H1 (cell line): ENCODE measurements around the gene DHX38. TPM values are rescaled to one million over a fixed set of nuclear protein-coding genes. Genes with fewer than 3 reads are reported as not detected.

Source experiments
- CTCF ChIA-PET: fragments of 300-600 bp; sonication (Branson Sonifier 250); formaldehyde crosslinking; loops from one replicate; lab custom pipeline; 2021; ENCODE audit not compliant: partially characterized antibody; lab: Charles Lee
- POLR2A ChIA-PET: fragments of 300-600 bp; sonication (Branson Sonifier 250); formaldehyde crosslinking; loops from one replicate; lab custom pipeline; 2021; ENCODE audit warnings: inconsistent platforms; ENCODE audit not compliant: partially characterized antibody; lab: Charles Lee
- DNase-seq, 2 experiments: peaks; one replicate each; pipeline versions ENCODE4 v3.0.0 to v3.0.0-alpha.2; 2010 to 2022; ENCODE audit warnings: low spot score in 2 of 2, low read depth in 1 of 2, mixed read lengths in 1 of 2
- FAIRE-seq: peaks from 2 replicates; lab custom pipeline; 2011; peaks lifted over from hg19 to GRCh38; lab: Jason Lieb, UNC
- H2AFZ ChIP-seq: 2 replicates; pipeline ENCODE4 v1.8.1; 2012; ENCODE audit warnings: low read length, inconsistent platforms
- H2AK5ac ChIP-seq: 2 replicates; pipeline ENCODE4 v1.6.1; 2013; ENCODE audit warnings: low read depth, low read length
- H2BK120ac ChIP-seq: replicated peaks from 2 replicates; pipeline ENCODE3; 2013; ENCODE audit warnings: low read depth, low read length, inconsistent platforms
- H2BK12ac ChIP-seq: 2 replicates; pipeline ENCODE4 v1.6.1; 2013; ENCODE audit warnings: low read depth, low read length
- H2BK15ac ChIP-seq: 2 replicates; pipeline ENCODE4 v1.6.1; 2013; ENCODE audit warnings: low read length
- H2BK20ac ChIP-seq: 2 replicates; pipeline ENCODE4 v1.6.1; 2013; ENCODE audit warnings: low read length
- H2BK5ac ChIP-seq: 2 replicates; pipeline ENCODE4 v1.6.1; 2013; ENCODE audit warnings: low read depth, low read length
- H3K14ac ChIP-seq: 2 replicates; pipeline ENCODE4 v1.6.1; 2013; ENCODE audit warnings: inconsistent platforms; ENCODE audit not compliant: insufficient read length
- H3K18ac ChIP-seq: 2 replicates; pipeline ENCODE4 v1.6.1; 2013; ENCODE audit warnings: low read length; ENCODE audit errors: extremely low read depth
- H3K23ac ChIP-seq: 2 replicates; pipeline ENCODE4 v1.6.1; 2013; ENCODE audit warnings: inconsistent platforms; ENCODE audit not compliant: insufficient read length
- H3K23me2 ChIP-seq: 2 replicates; pipeline ENCODE4 v1.6.1; 2013; ENCODE audit warnings: low read depth, low read length
- H3K27ac ChIP-seq: 2 replicates; pipeline ENCODE4 v1.6.1; 2011; ENCODE audit warnings: low read depth, low read length, inconsistent platforms
- H3K27me3 ChIP-seq, 4 experiments: replicated peaks in 1 of 4; 1 replicate in 1 of 4; 2 replicates in 3 of 4; pipeline versions ENCODE4 v1.6.1 to v1.8.1; 2011 to 2013; ENCODE audit warnings: low read length in 3 of 4, mild to moderate bottlenecking in 3 of 4, inconsistent platforms in 2 of 4, mixed read lengths in 2 of 4, moderate library complexity in 1 of 4; ENCODE audit not compliant: control insufficient read depth in 3 of 4, insufficient read depth in 3 of 4; ENCODE audit errors: extremely low read depth in 1 of 4
- H3K36me3 ChIP-seq, 4 experiments: 2 replicates each; pipeline versions ENCODE4 v1.6.1 to v1.8.1; 2011 to 2013; ENCODE audit warnings: mild to moderate bottlenecking in 4 of 4, low read length in 3 of 4, moderate library complexity in 2 of 4, control low read depth in 1 of 4, inconsistent platforms in 1 of 4; ENCODE audit not compliant: insufficient read depth in 4 of 4, control insufficient read depth in 2 of 4
- H3K4ac ChIP-seq: replicated peaks from 2 replicates; pipeline ENCODE3; 2013; ENCODE audit warnings: low read length, low read depth, mixed read lengths, inconsistent platforms; ENCODE audit not compliant: insufficient read length
- H3K4me1 ChIP-seq, 4 experiments: replicated peaks in 1 of 4; 1 replicate in 1 of 4; 2 replicates in 3 of 4; pipeline versions ENCODE4 v1.6.1 to v1.8.1; 2011 to 2013; ENCODE audit warnings: low read length in 3 of 4, inconsistent platforms in 2 of 4, mixed read lengths in 1 of 4; ENCODE audit not compliant: insufficient read depth in 4 of 4, control insufficient read depth in 3 of 4
- H3K4me2 ChIP-seq, 2 experiments: 2 replicates each; pipeline versions ENCODE4 v1.6.1 to v1.8.1; 2011 to 2013; ENCODE audit warnings: low read depth in 2 of 2, low read length in 2 of 2, control low read depth in 1 of 2, inconsistent platforms in 1 of 2, mild to moderate bottlenecking in 1 of 2; ENCODE audit not compliant: insufficient read depth in 1 of 2
- H3K4me3 ChIP-seq, 4 experiments: fragments of 200-600, 300-600 bp in 1 of 4; sonication (generic), shearing (Covaris generic), sonication (Bioruptor Twin) in 1 of 4; 2 replicates each; pipeline versions ENCODE4 v1.5.1 to v1.8.1; 2011 to 2016; ENCODE audit warnings: low read length in 4 of 4, low read depth in 3 of 4, control low read depth in 2 of 4, inconsistent platforms in 2 of 4, mild to moderate bottlenecking in 2 of 4, mixed read lengths in 1 of 4, moderate library complexity in 1 of 4; ENCODE audit not compliant: insufficient read depth in 2 of 4; ENCODE audit errors: extremely low read depth in 1 of 4
- H3K56ac ChIP-seq: replicated peaks from 2 replicates; pipeline ENCODE3; 2013; ENCODE audit warnings: low read depth, mild to moderate bottlenecking, mixed read lengths, low read length, inconsistent platforms; ENCODE audit not compliant: insufficient read length
- H3K79me1 ChIP-seq: 2 replicates; pipeline ENCODE4 v1.6.1; 2013; ENCODE audit warnings: low read depth, low read length, control low read depth
- H3K79me2 ChIP-seq, 2 experiments: 2 replicates each; pipeline versions ENCODE4 v1.6.1 to v1.8.1; 2012 to 2013; ENCODE audit warnings: low read length in 2 of 2, mild to moderate bottlenecking in 2 of 2, inconsistent platforms in 1 of 2; ENCODE audit not compliant: insufficient read depth in 2 of 2, control insufficient read depth in 1 of 2
- H3K9ac ChIP-seq, 4 experiments: replicated peaks in 1 of 4; 1 replicate in 1 of 4; 2 replicates in 3 of 4; pipeline versions ENCODE4 v1.6.1 to v1.8.1; 2011 to 2013; ENCODE audit warnings: low read depth in 3 of 4, low read length in 3 of 4, control low read depth in 2 of 4, mild to moderate bottlenecking in 2 of 4, moderate library complexity in 2 of 4, inconsistent platforms in 1 of 4; ENCODE audit errors: extremely low read depth in 1 of 4
- H3K9me3 ChIP-seq, 2 experiments: 2 replicates each; pipeline versions ENCODE4 v1.6.1 to v1.8.1; 2012 to 2013; ENCODE audit warnings: mild to moderate bottlenecking in 2 of 2, moderate library complexity in 2 of 2, control low read depth in 1 of 2, inconsistent platforms in 1 of 2, low read depth in 1 of 2, low read length in 1 of 2, mixed read lengths in 1 of 2; ENCODE audit not compliant: insufficient read depth in 2 of 2
- H4K20me1 ChIP-seq, 2 experiments: replicated peaks in 1 of 2; 2 replicates each; pipeline versions ENCODE3 to v1.8.1; 2011 to 2013; ENCODE audit warnings: inconsistent platforms in 2 of 2, low read length in 2 of 2, mild to moderate bottlenecking in 1 of 2; ENCODE audit not compliant: insufficient read depth in 2 of 2, control insufficient read depth in 1 of 2
- H4K5ac ChIP-seq: 2 replicates; pipeline ENCODE4 v1.6.1; 2013; ENCODE audit warnings: low read length, low read depth, mixed read lengths, inconsistent platforms; ENCODE audit not compliant: insufficient read length
- H4K8ac ChIP-seq: 2 replicates; pipeline ENCODE4 v1.8.0; 2013; ENCODE audit warnings: mild to moderate bottlenecking, moderate library complexity, low read length, inconsistent platforms; ENCODE audit not compliant: insufficient read depth; ENCODE audit errors: extremely low read depth
- H4K91ac ChIP-seq: replicated peaks from 2 replicates; pipeline ENCODE3; 2013; ENCODE audit warnings: low read length, mixed read lengths, inconsistent platforms; ENCODE audit not compliant: insufficient read length
- ASH2L ChIP-seq: fragments of 200-600, 300-600 bp; sonication (generic); IDR thresholded peaks from one replicate; pipeline ENCODE4 v1.7.1; 2017; ENCODE audit warnings: low read length
- BACH1 ChIP-seq: IDR thresholded peaks from 2 replicates; pipeline ENCODE4 v1.6.1; 2012; ENCODE audit warnings: low read length, improper control_type of control experiment
- BRCA1 ChIP-seq: IDR thresholded peaks from 2 replicates; pipeline ENCODE4 v1.6.1; 2012; ENCODE audit warnings: low read depth, low read length, improper control_type of control experiment
- CEBPB ChIP-seq: IDR thresholded peaks from 2 replicates; pipeline ENCODE4 v1.6.1; 2012; ENCODE audit warnings: low read depth, low read length
- CHD2 ChIP-seq: IDR thresholded peaks from 2 replicates; pipeline ENCODE4 v1.6.1; 2012; ENCODE audit warnings: low read length, improper control_type of control experiment
- EP300 ChIP-seq, 2 experiments: IDR thresholded peaks; 1 replicate in 1 of 2; 2 replicates in 1 of 2; pipeline ENCODE4 v1.6.1; 2011 to 2012; ENCODE audit warnings: low read depth in 2 of 2, low read length in 2 of 2, mild to moderate bottlenecking in 2 of 2, borderline replicate concordance in 1 of 2, inconsistent platforms in 1 of 2, moderate library complexity in 1 of 2
- GABPA ChIP-seq: IDR thresholded peaks from 2 replicates; pipeline ENCODE4 v1.6.1; 2011; ENCODE audit warnings: mild to moderate bottlenecking, low read length, moderate library complexity, borderline replicate concordance; ENCODE audit not compliant: insufficient read depth
- MAFK ChIP-seq: IDR thresholded peaks from 2 replicates; pipeline ENCODE4 v1.6.1; 2012; ENCODE audit warnings: low read depth, mild to moderate bottlenecking, improper control_type of control experiment, low read length
- RFX5 ChIP-seq: IDR thresholded peaks from 2 replicates; pipeline ENCODE4 v1.6.1; 2011; ENCODE audit warnings: low read depth, low read length, improper control_type of control experiment, borderline replicate concordance
- RXRA ChIP-seq: IDR thresholded peaks from 2 replicates; pipeline ENCODE4 v1.6.1; 2011; ENCODE audit warnings: low read depth, mild to moderate bottlenecking, low read length, moderate library complexity; ENCODE audit not compliant: insufficient read depth
- TEAD4 ChIP-seq: IDR thresholded peaks from 2 replicates; pipeline ENCODE4 v1.6.1; 2012; ENCODE audit warnings: low read depth, low read length, inconsistent platforms, mixed read lengths
- WGBS, 2 experiments: shearing (Covaris generic) in 1 of 2; methylation state at CpG; one replicate each; pipeline versions ENCODE4 v1.1.6 to v1.1.7; 2013 to 2015; ENCODE audit warnings: low lambda C conversion rate in 2 of 2, mixed read lengths in 2 of 2, inconsistent platforms in 1 of 2, low coverage in 1 of 2, missing lambda C conversion rate in 1 of 2; ENCODE audit not compliant: insufficient replicate concordance in 2 of 2, insufficient coverage in 1 of 2, insufficient read length in 1 of 2; ENCODE audit errors: extremely low coverage in 1 of 2, missing lambda C conversion rate in 1 of 2; 5-methylcytosine and 5-hydroxymethylcytosine counted together
- polyA plus RNA-seq, 7 experiments: library from polyadenylated mRNA; depleted of rRNA in 3 of 7; stranded (reverse) in 5 of 7; unstranded in 2 of 7; fragments of >200 nt in 5 of 7; fragments of 200-250 nt in 2 of 7; gene quantifications; 1 replicate in 5 of 7; 2 replicates in 1 of 7; 4 replicates in 1 of 7; pipeline versions ENCODE4 v1.2.1 to v1.2.3, GENCODE V29; 2011 to 2013; ENCODE audit warnings: missing spikeins in 2 of 7, mixed read lengths in 2 of 7
- total RNA-seq: library from RNA; stranded (reverse); fragmentation: NEBNext Ultra II Directional; extraction: Animal tissue kit (Norgen Biotek cat#: 25700); gene quantifications from 2 replicates; pipeline ENCODE4 v1.2.1, GENCODE V29; 2021

The DHX38 gene
- total and polyA plus RNA-seq, 2 of the 8 experiments (the other 6 are each of a cell fraction or from before 2014, with no cell fraction given) = 27.3 to 53.5 TPM

- Histone ChIP-seq H2BK5ac (no peak overlapping the region), H3K27ac (no peak overlapping the region), H3K14ac (no peak overlapping the region), H3K79me2 (no peaks in the 10 kb centered on the region), H2BK15ac (no peak overlapping the region)
- no peak for DNase-seq
- TF ChIP-seq RXRA = no peak
- TF ChIP-seq MAFK = no peak
- TF ChIP-seq EP300 (IDR thresholded peaks at IDR 0.05; ENCODE audit: borderline replicate concordance in 1 of 2, low read depth in 2 of 2, low read length in 2 of 2) = no peak
- TF ChIP-seq BRCA1 = no peak
- no peak for TF ChIP-seq ASH2L
- TF ChIP-seq RFX5 = no peak
- no peak for TF ChIP-seq TEAD4
- TF ChIP-seq CEBPB = no peak
- no peak for TF ChIP-seq CHD2
- TF ChIP-seq GABPA = no peak
- TF ChIP-seq BACH1 = no peak
- TF ChIP-seq, all 59 proteins: peak for 0
- Histone ChIP-seq H2BK20ac (no peak overlapping the region), H4K91ac (no peak overlapping the region), H3K27me3 (no peaks in the 10 kb centered on the region), H2BK12ac (no peak overlapping the region), H3K79me1 (no peaks in the 10 kb centered on the region), H3K9me3 (no peaks in the 10 kb centered on the region), H2AK5ac (no peak overlapping the region), H2AFZ (no peak overlapping the region), H3K4me2 (no peak overlapping the region), H3K56ac (no peak overlapping the region), H3K4me1 (no peaks in the 10 kb centered on the region), H4K5ac (no peak overlapping the region), H3K23ac (no peak overlapping the region), H4K8ac (no peak overlapping the region), H3K9ac (no peak overlapping the region), H3K36me3 (no peaks in the 10 kb centered on the region), H3K18ac (no peak overlapping the region), H3K4ac (no peak overlapping the region), H3K4me3 (no peak overlapping the region), H4K20me1 (no peaks in the 10 kb centered on the region), H2BK120ac (no peak overlapping the region), H3K23me2 (no peaks in the 10 kb centered on the region)
- POLR2A ChIA-PET = interaction anchor here (0.6 to 1.4 kb wide), 3 partner anchors 11 to 920 kb away, joined by 3 to 4 read pairs (median 4); partner anchors contain the start of genes DHX38 and TXNL4B
- CTCF ChIA-PET = interaction anchor here (1.2 to 2.7 kb wide), 2 partner anchors 37 to 40 kb away, joined by 3 to 13 read pairs; no protein-coding TSS in a partner anchor
- WGBS, 2 experiments = 78% methylated on average over 1 of the region's 1 CpG; no CpG with 5 or more reads in 1 of the 2 experiments
- FAIRE-seq = no peak
These were observed 32.1 kb upstream of the DHX38 start for GRCh38 chr16:72061564-72061963.
